HG02678 (cell line): ENCODE measurements around the gene PNMT.
"Not testable (repeated sequence)": the region's sequence is repeated elsewhere in the genome, so short reads cannot be mapped to it uniquely, and the experiment has no call there.

Source experiments
- ATAC-seq: cut with Tn5 transposase; IDR thresholded peaks from one replicate; pipeline ENCODE4 v1.9.1; 2021; ENCODE audit warnings: mild to moderate bottlenecking, moderate library complexity; ENCODE audit not compliant: unreplicated experiment

Gene PNMT

DNA sequence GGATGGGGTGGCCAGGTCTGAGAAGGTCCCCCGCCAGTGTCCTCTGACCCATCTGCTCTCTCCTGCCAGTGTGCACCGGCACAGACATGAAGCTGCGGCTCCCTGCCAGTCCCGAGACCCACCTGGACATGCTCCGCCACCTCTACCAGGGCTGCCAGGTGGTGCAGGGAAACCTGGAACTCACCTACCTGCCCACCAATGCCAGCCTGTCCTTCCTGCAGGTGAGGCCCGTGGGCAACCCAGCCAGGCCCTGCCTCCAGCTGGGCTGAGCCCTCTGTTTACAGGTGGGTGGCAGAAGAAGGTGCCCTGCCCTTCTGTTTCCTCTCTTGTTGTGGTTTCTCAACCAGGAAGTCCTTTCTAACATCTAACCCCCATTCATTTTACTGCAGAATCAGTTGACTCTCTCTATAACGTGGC is 38.7 kb downstream of the PNMT start:
- no peak for ATAC-seq

DNA sequence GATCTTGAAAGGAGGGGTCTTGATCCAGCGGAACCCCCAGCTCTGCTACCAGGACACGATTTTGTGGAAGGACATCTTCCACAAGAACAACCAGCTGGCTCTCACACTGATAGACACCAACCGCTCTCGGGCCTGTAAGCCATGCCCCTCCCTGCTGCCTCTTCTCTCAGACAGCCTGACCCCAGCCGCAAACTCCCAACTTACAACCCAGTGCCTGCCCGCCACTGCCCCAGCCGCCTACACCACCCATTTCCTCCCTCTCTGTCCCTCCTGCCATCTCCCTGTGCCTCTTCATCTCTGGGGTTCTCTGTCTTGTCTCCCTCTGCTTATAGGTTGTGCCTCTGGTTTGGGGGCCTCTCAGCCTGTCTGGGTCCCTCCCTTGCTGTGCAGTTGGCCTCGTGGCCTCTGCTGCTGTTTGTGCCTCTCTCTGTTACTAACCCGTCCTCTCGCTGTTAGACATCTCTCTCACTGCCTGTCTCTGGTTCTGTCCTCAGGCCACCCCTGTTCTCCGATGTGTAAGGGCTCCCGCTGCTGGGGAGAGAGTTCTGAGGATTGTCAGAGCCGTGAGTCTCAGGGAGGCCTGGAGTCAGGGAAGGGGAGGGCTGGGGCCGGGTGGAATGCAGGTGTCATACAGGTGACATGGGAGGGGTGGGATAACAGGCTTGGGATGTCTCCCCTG is 41.2 kb downstream of the PNMT start:
- ATAC-seq, result no peak

DNA sequence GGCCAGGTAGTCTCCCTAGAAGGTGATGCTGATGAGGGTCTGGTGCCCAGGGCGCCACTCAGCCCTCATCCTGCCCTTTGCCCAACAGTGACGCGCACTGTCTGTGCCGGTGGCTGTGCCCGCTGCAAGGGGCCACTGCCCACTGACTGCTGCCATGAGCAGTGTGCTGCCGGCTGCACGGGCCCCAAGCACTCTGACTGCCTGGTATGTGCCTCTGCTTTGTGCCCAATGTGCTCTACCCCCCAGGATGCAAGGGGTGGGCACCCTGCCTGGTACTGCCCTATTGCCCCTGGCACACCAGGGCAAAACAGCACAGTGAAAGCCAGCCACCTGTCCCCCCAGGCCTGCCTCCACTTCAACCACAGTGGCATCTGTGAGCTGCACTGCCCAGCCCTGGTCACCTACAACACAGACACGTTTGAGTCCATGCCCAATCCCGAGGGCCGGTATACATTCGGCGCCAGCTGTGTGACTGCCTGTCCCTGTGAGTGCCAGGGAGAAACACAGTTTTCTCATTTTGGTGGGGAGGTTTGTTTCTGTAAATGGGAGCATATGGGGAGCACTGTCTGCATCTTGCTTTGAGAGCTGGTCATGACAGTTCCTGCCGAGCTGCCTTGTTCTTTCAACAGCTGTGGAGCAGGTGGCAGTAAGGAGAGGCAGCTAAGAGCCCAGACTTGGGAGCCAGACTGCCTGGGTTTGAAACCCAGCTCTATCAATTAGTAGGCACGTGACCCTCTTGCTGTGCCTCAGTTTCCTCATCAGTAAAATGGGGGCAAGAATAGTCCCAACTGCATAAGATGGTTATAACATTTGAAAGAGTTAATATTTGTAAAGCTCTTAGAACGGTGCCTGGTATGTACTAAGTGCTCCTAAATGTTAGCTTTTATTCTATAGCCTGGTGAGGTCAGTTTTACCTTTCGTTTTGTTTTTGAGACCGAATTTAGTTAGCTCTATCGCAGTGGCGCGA is 42.0 kb downstream of the PNMT start:
- no peak for ATAC-seq

DNA sequence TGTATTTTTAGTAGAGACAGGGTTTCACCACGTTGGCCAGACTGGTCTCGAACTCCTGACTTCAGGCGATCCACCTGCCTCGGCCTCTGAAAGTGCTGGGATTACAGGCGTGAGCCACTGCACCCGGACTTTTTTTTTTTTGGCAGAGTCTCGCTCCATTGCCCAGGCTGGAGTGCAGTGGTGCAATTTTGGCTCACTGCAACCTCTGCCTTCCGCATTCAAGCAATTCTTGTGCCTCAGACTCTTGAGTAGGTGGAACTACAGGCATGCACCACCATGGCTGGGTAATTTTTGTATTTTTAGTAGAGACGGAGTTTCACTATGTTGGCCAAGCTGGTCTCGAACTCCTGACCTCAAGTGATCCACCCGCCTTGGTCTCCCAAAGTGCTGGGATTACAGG is 42.8 kb downstream of the PNMT start:
- not testable (repeated sequence) for ATAC-seq

DNA sequence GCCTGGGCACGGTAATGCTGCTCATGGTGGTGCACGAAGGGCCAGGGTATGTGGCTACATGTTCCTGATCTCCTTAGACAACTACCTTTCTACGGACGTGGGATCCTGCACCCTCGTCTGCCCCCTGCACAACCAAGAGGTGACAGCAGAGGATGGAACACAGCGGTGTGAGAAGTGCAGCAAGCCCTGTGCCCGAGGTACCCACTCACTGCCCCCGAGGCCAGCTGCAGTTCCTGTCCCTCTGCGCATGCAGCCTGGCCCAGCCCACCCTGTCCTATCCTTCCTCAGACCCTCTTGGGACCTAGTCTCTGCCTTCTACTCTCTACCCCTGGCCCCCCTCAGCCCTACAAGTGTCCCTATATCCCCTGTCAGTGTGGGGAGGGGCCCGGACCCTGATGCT is 43.6 kb downstream of the PNMT start:
- ATAC-seq, result no peak

DNA sequence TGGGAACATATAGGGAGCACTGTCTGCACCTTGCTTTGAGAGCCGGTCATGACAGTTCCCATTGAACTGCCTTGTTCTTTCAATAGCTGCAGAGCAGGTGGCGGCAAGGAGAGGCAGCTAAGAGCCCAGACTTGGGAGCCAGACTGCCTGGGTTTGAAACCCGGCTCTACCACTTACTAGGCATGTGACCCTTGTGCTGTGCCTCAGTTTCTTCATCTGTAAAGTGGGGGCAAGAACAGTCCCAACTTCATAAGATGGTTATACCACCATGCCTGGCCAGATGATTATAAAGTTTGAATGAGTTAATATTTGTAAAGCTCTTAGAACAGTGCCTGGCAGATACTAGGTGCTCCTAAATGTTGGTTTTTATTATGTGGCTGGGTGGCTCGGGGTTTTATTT is 46.0 kb downstream of the PNMT start:
- no peak for ATAC-seq

DNA sequence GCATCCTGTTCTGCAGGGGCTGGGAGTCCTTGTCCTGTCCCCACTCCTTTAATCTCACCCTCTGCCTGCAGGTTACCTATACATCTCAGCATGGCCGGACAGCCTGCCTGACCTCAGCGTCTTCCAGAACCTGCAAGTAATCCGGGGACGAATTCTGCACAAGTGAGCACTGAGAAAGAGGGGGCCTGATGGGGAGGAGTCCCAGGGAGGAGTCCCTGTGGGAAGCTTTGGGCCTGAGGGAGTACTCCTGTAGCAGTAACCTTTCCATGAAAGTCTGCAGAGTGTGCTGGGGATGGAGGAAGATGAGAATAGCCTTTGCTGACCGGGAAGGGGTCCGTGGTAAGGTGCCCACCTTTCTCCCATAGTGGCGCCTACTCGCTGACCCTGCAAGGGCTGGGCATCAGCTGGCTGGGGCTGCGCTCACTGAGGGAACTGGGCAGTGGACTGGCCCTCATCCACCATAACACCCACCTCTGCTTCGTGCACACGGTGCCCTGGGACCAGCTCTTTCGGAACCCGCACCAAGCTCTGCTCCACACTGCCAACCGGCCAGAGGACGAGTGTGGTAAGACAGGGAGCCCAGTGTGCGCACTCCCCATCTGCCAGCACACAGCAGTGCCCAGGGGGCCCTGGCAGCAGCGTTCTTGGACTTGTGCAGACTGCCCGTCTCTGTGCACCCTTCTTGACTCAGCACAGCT is 47.3 kb downstream of the PNMT start:
- no peak for ATAC-seq

DNA sequence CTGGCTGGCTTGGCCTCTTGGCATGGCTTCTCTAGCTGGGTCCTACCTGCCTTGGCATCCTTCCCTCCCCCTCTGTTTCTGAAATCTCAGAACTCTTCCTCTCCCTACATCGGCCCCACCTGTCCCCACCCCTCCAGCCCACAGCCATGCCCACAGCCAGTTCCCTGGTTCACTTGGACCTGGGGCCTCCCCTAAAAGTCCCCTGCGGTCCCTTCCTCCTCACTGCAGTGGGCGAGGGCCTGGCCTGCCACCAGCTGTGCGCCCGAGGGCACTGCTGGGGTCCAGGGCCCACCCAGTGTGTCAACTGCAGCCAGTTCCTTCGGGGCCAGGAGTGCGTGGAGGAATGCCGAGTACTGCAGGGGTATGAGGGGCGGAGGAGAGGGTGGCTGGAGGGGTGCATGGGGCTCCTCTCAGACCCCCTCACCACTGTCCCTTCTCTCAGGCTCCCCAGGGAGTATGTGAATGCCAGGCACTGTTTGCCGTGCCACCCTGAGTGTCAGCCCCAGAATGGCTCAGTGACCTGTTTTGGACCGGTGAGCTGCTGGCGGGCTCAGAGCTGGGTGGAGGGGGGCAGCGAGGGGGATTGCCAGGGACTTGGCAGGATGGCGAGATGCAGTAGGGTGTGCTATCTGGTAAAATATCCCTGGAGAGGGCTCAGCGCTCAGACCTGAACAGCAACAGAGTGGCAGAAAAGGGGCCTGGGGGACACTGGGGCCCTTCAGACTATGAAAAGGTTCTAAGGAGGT is 48.0 kb downstream of the PNMT start:
- ATAC-seq, result no peak

DNA sequence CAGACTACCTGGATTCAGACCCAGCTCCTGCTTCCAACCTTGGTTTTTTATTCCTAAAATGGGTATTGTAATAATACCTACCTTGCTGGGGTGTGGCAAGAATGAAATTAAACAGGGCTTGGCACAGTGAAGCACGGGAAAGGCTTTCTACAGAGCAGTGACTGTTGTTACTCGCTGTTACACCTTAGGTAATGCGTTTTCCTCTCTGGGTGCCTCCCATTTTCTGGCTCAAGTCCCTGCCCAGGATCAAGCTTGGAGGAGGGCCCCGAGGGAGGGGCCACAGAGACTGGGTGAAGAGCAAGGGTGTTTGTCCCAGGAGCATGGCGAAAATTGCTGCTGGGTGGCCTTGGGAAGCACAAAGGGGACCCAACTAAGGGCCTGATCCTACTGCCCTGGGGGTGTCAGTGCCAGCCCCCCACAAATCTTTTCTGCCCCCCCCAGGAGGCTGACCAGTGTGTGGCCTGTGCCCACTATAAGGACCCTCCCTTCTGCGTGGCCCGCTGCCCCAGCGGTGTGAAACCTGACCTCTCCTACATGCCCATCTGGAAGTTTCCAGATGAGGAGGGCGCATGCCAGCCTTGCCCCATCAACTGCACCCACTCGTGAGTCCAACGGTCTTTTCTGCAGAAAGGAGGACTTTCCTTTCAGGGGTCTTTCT is 48.8 kb downstream of the PNMT start:
- ATAC-seq, result no peak

DNA sequence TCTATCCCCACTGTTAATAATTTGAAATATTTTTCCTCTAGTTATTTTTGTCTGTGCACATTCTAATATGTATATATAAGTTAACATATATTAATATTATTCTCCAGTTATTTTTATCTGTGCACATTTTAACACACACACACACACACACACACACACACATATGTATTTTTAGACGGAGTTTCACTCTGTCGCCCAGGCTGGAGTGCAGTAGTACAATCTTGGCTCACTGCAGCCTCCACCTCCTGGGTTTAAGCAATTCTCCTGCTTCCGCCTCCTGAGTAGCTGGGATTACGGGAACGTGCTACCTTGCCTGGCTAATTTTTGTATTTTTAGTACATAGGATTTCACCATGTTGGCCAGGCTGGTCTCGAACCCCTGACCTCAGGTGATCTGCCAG is 49.4 kb downstream of the PNMT start:
- ATAC-seq, result no peak

DNA sequence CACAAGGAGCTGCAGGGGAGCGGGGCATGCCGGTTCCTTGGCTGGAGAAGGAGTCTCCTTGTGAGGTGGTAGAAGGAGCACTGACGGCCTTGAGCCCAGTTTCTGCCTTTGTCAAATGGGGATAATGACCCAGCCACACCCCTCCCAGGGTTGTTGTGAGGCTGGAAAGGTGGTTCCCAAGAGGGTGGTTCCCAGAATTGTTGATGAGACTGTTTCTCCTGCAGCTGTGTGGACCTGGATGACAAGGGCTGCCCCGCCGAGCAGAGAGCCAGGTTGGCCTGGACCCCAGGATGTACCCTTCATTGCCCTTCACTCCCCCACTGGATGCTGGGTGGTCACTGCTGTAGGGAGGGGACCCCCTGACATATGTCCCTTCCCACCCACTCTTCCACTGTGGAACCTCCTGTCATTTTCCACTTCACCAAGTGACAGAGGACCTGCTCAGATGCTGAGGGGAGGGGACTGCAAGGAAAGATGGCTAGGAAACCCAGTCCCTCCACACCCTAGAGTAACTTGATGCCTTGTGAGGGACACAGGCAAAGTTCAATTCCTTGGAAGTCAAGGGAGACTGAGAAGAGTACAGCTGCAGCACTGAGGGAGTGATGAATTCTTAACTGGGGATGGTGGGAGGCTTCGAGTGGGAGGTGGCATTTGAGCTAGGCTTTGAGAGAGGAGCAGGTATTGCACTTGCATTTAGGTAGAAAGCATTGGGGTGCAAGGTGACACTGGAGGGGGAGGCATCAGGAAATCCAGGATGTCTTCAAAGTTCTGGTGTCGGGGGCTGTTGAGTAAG is 51.5 kb downstream of the PNMT start:
- no peak for ATAC-seq
